Psoas muscle (tissue), 8 donors: ENCODE measurements around the gene TBC1D14. TPM values are rescaled to one million over a fixed set of nuclear protein-coding genes. Genes with fewer than 3 reads are reported as not detected.
"Not testable (repeated sequence)": the region's sequence is repeated elsewhere in the genome, so short reads cannot be mapped to it uniquely, and the experiment has no call there.

ENCODE experiments used
- ATAC-seq, 4 donors: fragments of 200-7000 bp; cut with Tn5 transposase; one replicate each; pipeline ENCODE4 v1.9.1; 2020; ENCODE audit warnings: moderate library complexity in 3 of 4, mild to moderate bottlenecking in 2 of 4
- DNase-seq, 2 donors: peaks; one replicate each; pipeline ENCODE4 v3.0.0-alpha.2; 2020
- H3K27ac ChIP-seq: fragments of 200-600 bp; one replicate; pipeline ENCODE4 v1.8.0; 2022
- H3K27me3 ChIP-seq, 3 donors: fragments of 200-600 bp in 1 of 3; one replicate each; pipeline versions ENCODE4 v1.6.1 to v1.8.0; 2013 to 2022; ENCODE audit warnings: low read length in 2 of 3, mild to moderate bottlenecking in 2 of 3, moderate library complexity in 1 of 3; ENCODE audit not compliant: insufficient read depth in 3 of 3
- H3K36me3 ChIP-seq, 2 donors: fragments of 200-600 bp in 1 of 2; one replicate each; pipeline versions ENCODE4 v1.6.1 to v1.8.0; 2013 to 2022; ENCODE audit warnings: low read depth in 1 of 2, mild to moderate bottlenecking in 1 of 2, moderate library complexity in 1 of 2; ENCODE audit not compliant: insufficient read depth in 1 of 2
- H3K4me1 ChIP-seq: fragments of 200-600 bp; one replicate; pipeline ENCODE4 v1.8.0; 2022
- H3K4me3 ChIP-seq: fragments of 200-600 bp; one replicate; pipeline ENCODE4 v1.8.0; 2022; ENCODE audit warnings: mild to moderate bottlenecking
- H3K9me3 ChIP-seq: fragments of 200-600 bp; one replicate; pipeline ENCODE4 v1.8.0; 2022
- CTCF ChIP-seq: fragments of 200-600 bp; IDR thresholded peaks from one replicate; pipeline ENCODE4 v1.8.0; 2022; ENCODE audit warnings: antibody characterized with exemption
- WGBS, 3 donors: extraction: QIAGEN DNeasy Blood & Tissue Kit; methylation state at CpG; one replicate each; pipeline versions ENCODE4 v1.1.6 to v1.1.7; 2013; 5-methylcytosine and 5-hydroxymethylcytosine counted together
- intact Hi-C, 2 donors: fragments of 100-400 bp; cut with DNase I; formaldehyde crosslinking; loops; one replicate each; pipeline versions ENCODE4 v1.11.0 to v1.14.2; 2022
- polyA plus RNA-seq, 3 donors: library from polyadenylated mRNA; stranded (reverse); fragments of 200-250 nt; gene quantifications; one replicate each; pipeline ENCODE4 v1.2.3, GENCODE V29; 2013
- total RNA-seq, 4 donors: library from RNA; stranded (reverse); fragmentation: NEBNext Ultra II Directional in 2 of 4; extraction: Animal tissue kit (Norgen Biotek cat#: 25700) in 2 of 4; gene quantifications; one replicate each; pipeline versions ENCODE4 v1.2.1 to v1.2.4, GENCODE V29; 2021 to 2023
- donor health status: healthy with polysubstance abuse.
- donor health status: DM: no; HTN: no; CAD: no; lungs with moderate emphysema.
- donor health status: Bipolar disorder and iron deficiency.
- donor health status: healthy.
- donor health status: DM: yes; HTN: yes; CAD: no.
- donor health status: DM: no; HTN: no; CAD: no.
- donor health status: DM: no; HTN: no; CAD: no.
- donor health status: DM: yes; HTN: yes; CAD: no.

The TBC1D14 gene
- total and polyA plus RNA-seq, 7 donors = 14.7 to 45.5 (median 33.1) TPM

- no peaks in the 10 kb centered on the region for H3K9me3 ChIP-seq
- peaks cover 50% of the 10 kb centered on the region for H3K4me1 ChIP-seq
- H3K4me3 ChIP-seq = no peak overlapping the region
- 84 to 88% (median 85%) methylated on average over 16 of the region's 16 CpGs for WGBS, 3 donors
- ATAC-seq = peak; percentile 34 to 52 (median 42)
- peaks cover 0 to 5% of the 10 kb centered on the region in 2 donors for H3K36me3 ChIP-seq
- no peak for TF ChIP-seq CTCF
- intact Hi-C loops = loop anchor here (5.0 kb wide), 1 partner anchor 101 kb away; no protein-coding TSS in a partner anchor
- H3K27ac ChIP-seq = peak overlapping the region; percentile 73
- no peak for DNase-seq
- no peaks in the 10 kb centered on the region for H3K27me3 ChIP-seq
Measured at GRCh38 chr4:6971536-6972374, 62.1 kb downstream of the TBC1D14 start.

GRCh38 chr4:6972375-6972650 lies 62.7 kb downstream of the TBC1D14 start:
- ATAC-seq = no peak
- Histone ChIP-seq H3K27me3 (no peaks in the 10 kb centered on the region), H3K27ac (peak overlapping the region; percentile 73), H3K4me3 (no peak overlapping the region), H3K36me3 (peaks cover 0 to 5% of the 10 kb centered on the region in 2 donors), H3K9me3 (no peaks in the 10 kb centered on the region), H3K4me1 (peaks cover 50% of the 10 kb centered on the region)
- no peak for TF ChIP-seq CTCF
- 75 to 88% (median 86%) methylated on average over 8 of the region's 8 CpGs for WGBS, 3 donors
- intact Hi-C loops = loop anchor here (5.0 kb wide), 1 partner anchor 100 kb away; no protein-coding TSS in a partner anchor
- no peak for DNase-seq

- no peaks in the 10 kb centered on the region for H3K9me3 ChIP-seq
- 37 to 41% (median 40%) methylated on average over 9 of the region's 9 CpGs for WGBS, 3 donors
- DNase-seq (no peak), ATAC-seq (peak; percentile 79 to 88 (median 82))
- intact Hi-C loops = loop anchor here (5.0 kb wide), 1 partner anchor 99 kb away; no protein-coding TSS in a partner anchor
- no peak for TF ChIP-seq CTCF
- no peak overlapping the region for H3K4me3 ChIP-seq
- H3K4me1 ChIP-seq = peaks cover 50% of the 10 kb centered on the region
- H3K27ac ChIP-seq = peak overlapping the region; percentile 73
- H3K27me3 ChIP-seq = no peaks in the 10 kb centered on the region
- H3K36me3 ChIP-seq = peaks cover 0 to 1% of the 10 kb centered on the region in 2 donors
Measured at GRCh38 chr4:6972911-6973310, 63.3 kb downstream of the TBC1D14 start.

- no peaks in the 10 kb centered on the region for H3K36me3 ChIP-seq
- H3K27me3 ChIP-seq = no peaks in the 10 kb centered on the region
- DNase-seq (peak; percentile 80 to 88), ATAC-seq (peak; percentile 86 to 92 (median 90))
- no peak overlapping the region for H3K4me3 ChIP-seq
- 25 to 29% (median 27%) methylated on average over 7 of the region's 7 CpGs for WGBS, 3 donors
- H3K9me3 ChIP-seq = no peaks in the 10 kb centered on the region
- peak overlapping the region; percentile 30 for H3K27ac ChIP-seq
- peaks cover 41% of the 10 kb centered on the region for H3K4me1 ChIP-seq
- peak; percentile 98 for TF ChIP-seq CTCF
- intact Hi-C loops = loop anchor here (5.0 kb wide), 1 partner anchor 98 kb away; no protein-coding TSS in a partner anchor
Measured at GRCh38 chr4:6974138-6974848, 64.7 kb downstream of the TBC1D14 start.

GRCh38 chr4:6977846-6978245 lies 68.2 kb downstream of the TBC1D14 start:
- H3K9me3 ChIP-seq, H3K27me3 ChIP-seq, ATAC-seq, intact Hi-C loops, H3K36me3 ChIP-seq, H3K4me3 ChIP-seq, DNase-seq, H3K27ac ChIP-seq: not testable (repeated sequence)
- 91 to 97% (median 94%) methylated on average over 10 to 16 of the region's 33 CpGs for WGBS, 3 donors
- H3K4me1 ChIP-seq = peaks cover 30% of the 10 kb centered on the region
